H9 (cell line): Measurements from ENCODE around the gene CYP19A1. TPM values are rescaled to one million over a fixed set of nuclear protein-coding genes. Genes with fewer than 3 reads are reported as not detected.

Experiments
- DNase-seq: peaks from one replicate; pipeline ENCODE4 v3.0.0-alpha.2; 2017
- H2AFZ ChIP-seq: one replicate; pipeline ENCODE4 v1.6.1; 2013; ENCODE audit warnings: mild to moderate bottlenecking, low read length, control low read depth, moderate library complexity
- H2AK5ac ChIP-seq: 2 replicates; pipeline ENCODE4 v1.6.1; 2013; ENCODE audit warnings: low read length, control low read depth, mixed read lengths; ENCODE audit not compliant: insufficient read length
- H2BK120ac ChIP-seq: one replicate; pipeline ENCODE4 v1.6.1; 2013; ENCODE audit warnings: low read depth, mild to moderate bottlenecking, low read length, control low read depth, inconsistent platforms; ENCODE audit not compliant: poor library complexity, severe bottlenecking
- H2BK12ac ChIP-seq: 2 replicates; pipeline ENCODE4 v1.6.1; 2013; ENCODE audit warnings: low read length, control low read depth, mixed read lengths, low read depth; ENCODE audit not compliant: insufficient read length
- H2BK15ac ChIP-seq: 2 replicates; pipeline ENCODE4 v1.6.1; 2013; ENCODE audit warnings: low read depth, low read length, control low read depth
- H2BK20ac ChIP-seq: one replicate; pipeline ENCODE4 v1.6.1; 2013; ENCODE audit warnings: low read depth, mild to moderate bottlenecking, low read length, control low read depth, inconsistent platforms; ENCODE audit not compliant: poor library complexity, severe bottlenecking
- H2BK5ac ChIP-seq: 2 replicates; pipeline ENCODE4 v1.6.1; 2013; ENCODE audit warnings: low read length, control low read depth, mixed read lengths; ENCODE audit not compliant: insufficient read length
- H3K14ac ChIP-seq: 2 replicates; pipeline ENCODE4 v1.6.1; 2013; ENCODE audit warnings: low read length, control low read depth; ENCODE audit not compliant: insufficient read depth
- H3K18ac ChIP-seq: 2 replicates; pipeline ENCODE4 v1.6.1; 2013; ENCODE audit warnings: low read depth, mild to moderate bottlenecking, mixed read lengths, low read length, control low read depth; ENCODE audit not compliant: insufficient read length
- H3K23ac ChIP-seq: 2 replicates; pipeline ENCODE4 v1.6.1; 2013; ENCODE audit warnings: low read length, control low read depth, mixed read lengths, low read depth; ENCODE audit not compliant: insufficient read length
- H3K23me2 ChIP-seq: 2 replicates; pipeline ENCODE4 v1.6.1; 2013; ENCODE audit warnings: low read depth, mild to moderate bottlenecking, mixed read lengths, low read length, control low read depth; ENCODE audit not compliant: insufficient read length, poor library complexity, severe bottlenecking
- H3K27ac ChIP-seq: 2 replicates; pipeline ENCODE4 v1.5.1; 2013; ENCODE audit warnings: low read length, control low read depth, mixed read lengths, low read depth; ENCODE audit not compliant: insufficient read length
- H3K27me3 ChIP-seq: 2 replicates; pipeline ENCODE4 v1.6.1; 2013; ENCODE audit warnings: low read length, control low read depth, inconsistent platforms; ENCODE audit not compliant: insufficient read depth
- H3K4ac ChIP-seq: 2 replicates; pipeline ENCODE4 v1.6.1; 2013; ENCODE audit warnings: low read depth, mild to moderate bottlenecking, control low read depth, inconsistent platforms, low read length, moderate library complexity
- H3K4me1 ChIP-seq: 2 replicates; pipeline ENCODE4 v1.6.1; 2013; ENCODE audit warnings: low read length, control low read depth, inconsistent platforms; ENCODE audit not compliant: insufficient read depth
- H3K4me2 ChIP-seq: 2 replicates; pipeline ENCODE4 v1.6.1; 2013; ENCODE audit warnings: low read length, control low read depth, mixed read lengths; ENCODE audit not compliant: insufficient read length, insufficient read depth
- H3K56ac ChIP-seq: 2 replicates; pipeline ENCODE4 v1.6.1; 2013; ENCODE audit warnings: low read depth, mild to moderate bottlenecking, mixed read lengths, low read length, control low read depth; ENCODE audit not compliant: insufficient read length
- H3K79me1 ChIP-seq: 2 replicates; pipeline ENCODE4 v1.6.1; 2013; ENCODE audit warnings: low read depth, mild to moderate bottlenecking, moderate library complexity, low read length, control low read depth, inconsistent platforms; ENCODE audit not compliant: insufficient read depth, poor library complexity, severe bottlenecking
- H3K79me2 ChIP-seq: 2 replicates; pipeline ENCODE4 v1.6.1; 2013; ENCODE audit warnings: low read length, control low read depth, inconsistent platforms; ENCODE audit not compliant: insufficient read depth
- H3K9ac ChIP-seq: 2 replicates; pipeline ENCODE4 v1.6.1; 2013; ENCODE audit warnings: low read length, control low read depth, mixed read lengths; ENCODE audit not compliant: insufficient read length; ENCODE audit errors: extremely low read depth
- H3K9me3 ChIP-seq: one replicate; pipeline ENCODE4 v1.6.1; 2013; ENCODE audit warnings: low read depth, low read length, inconsistent platforms; ENCODE audit not compliant: control insufficient read depth
- H3T11ph ChIP-seq: one replicate; pipeline ENCODE4 v1.6.1; 2013; ENCODE audit warnings: mild to moderate bottlenecking, low read length, control low read depth, inconsistent platforms
- H4K20me1 ChIP-seq: one replicate; pipeline ENCODE4 v1.6.1; 2013; ENCODE audit not compliant: control insufficient read depth, insufficient read length, insufficient read depth
- H4K5ac ChIP-seq: 2 replicates; pipeline ENCODE4 v1.6.1; 2013; ENCODE audit warnings: low read depth, mild to moderate bottlenecking, mixed read lengths, low read length, control low read depth; ENCODE audit not compliant: insufficient read length
- H4K8ac ChIP-seq: replicated peaks from 2 replicates; pipeline ENCODE4 v1.6.1; 2013; ENCODE audit warnings: low read length, control low read depth, mixed read lengths, low read depth; ENCODE audit not compliant: insufficient read length
- H4K91ac ChIP-seq: 2 replicates; pipeline ENCODE4 v1.6.1; 2013; ENCODE audit warnings: low read depth, mild to moderate bottlenecking, moderate library complexity, mixed read lengths, low read length, control low read depth; ENCODE audit not compliant: insufficient read length
- H3K27ac Mint-ChIP-seq, 3 experiments: 2 replicates in 2 of 3; 3 replicates in 1 of 3; pipeline ENCODE4 v1.8.0; 2020 to 2021; ENCODE audit warnings: mixed read lengths in 3 of 3, mild to moderate bottlenecking in 1 of 3, moderate library complexity in 1 of 3
- H3K27me3 Mint-ChIP-seq: 2 replicates; pipeline ENCODE4 v1.8.0; 2021; ENCODE audit warnings: low read depth, mild to moderate bottlenecking, moderate library complexity, mixed read lengths
- H3K36me3 Mint-ChIP-seq, 3 experiments: 2 replicates in 2 of 3; 3 replicates in 1 of 3; pipeline ENCODE4 v1.8.0; 2020 to 2021; ENCODE audit warnings: low read depth in 3 of 3, mixed read lengths in 3 of 3; ENCODE audit not compliant: insufficient read depth in 1 of 3
- H3K4me1 Mint-ChIP-seq, 2 experiments: 2 replicates each; pipeline ENCODE4 v1.8.0; 2020; ENCODE audit warnings: mixed read lengths in 2 of 2
- H3K4me3 Mint-ChIP-seq, 2 experiments: 2 replicates in 1 of 2; 3 replicates in 1 of 2; pipeline ENCODE4 v1.8.0; 2020 to 2021; ENCODE audit warnings: mild to moderate bottlenecking in 2 of 2, mixed read lengths in 2 of 2, moderate library complexity in 1 of 2
- H3K9me3 Mint-ChIP-seq, 2 experiments: 2 replicates in 1 of 2; 3 replicates in 1 of 2; pipeline ENCODE4 v1.8.0; 2020; ENCODE audit warnings: mild to moderate bottlenecking in 2 of 2, mixed read lengths in 2 of 2, moderate library complexity in 1 of 2
- CTCF ChIP-seq: fragments of 200-600 bp; sonication (generic); conservative IDR thresholded peaks from 3 replicates; pipeline ENCODE4 v1.8.0; 2021; ENCODE audit warnings: antibody characterized with exemption, mild to moderate bottlenecking
- total RNA-seq: library from RNA; stranded (reverse); gene quantifications from 2 replicates; pipeline ENCODE4 v1.2.1, GENCODE V29; 2021

CYP19A1 gene
- total RNA-seq, 1 experiment from 2014 or later, result not detected

DNA sequence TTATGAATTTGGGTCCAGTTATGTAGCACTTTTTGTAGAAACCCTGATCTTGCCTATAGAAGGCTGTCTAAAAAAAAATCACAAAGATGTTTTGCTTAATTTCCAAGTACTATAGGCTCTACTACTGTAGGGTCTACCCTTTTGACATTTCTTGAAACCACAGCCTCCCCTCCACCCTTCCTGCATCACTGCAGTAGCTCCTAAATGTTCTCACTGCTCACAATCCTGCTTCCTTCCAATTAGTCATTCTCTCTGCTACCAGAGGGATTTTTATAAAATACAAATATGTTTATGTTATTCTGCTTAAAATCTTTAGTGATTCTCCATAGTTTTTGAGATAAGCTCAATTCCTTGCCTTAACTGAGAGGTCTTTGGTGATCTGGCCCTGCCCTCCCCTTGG lies 114.0 kb downstream of the CYP19A1 start:
- H2BK12ac ChIP-seq, result no peak overlapping the region
- H3K56ac ChIP-seq, result no peak overlapping the region
- H3K23ac ChIP-seq, result no peak overlapping the region
- no peaks in the 10 kb centered on the region for H3K9me3 ChIP-seq
- TF ChIP-seq CTCF, result no peak
- Mint-ChIP-seq H3K4me3 (no peak overlapping the region), H3K27ac (no peak overlapping the region), H3K36me3 (no peaks in the 10 kb centered on the region; a peak in 1 of 7 replicates), H3K27me3 (no peaks in the 10 kb centered on the region), H3K4me1 (peaks cover 6 to 10% of the 10 kb centered on the region in 2 experiments; a peak in 3 of 4 replicates), H3K9me3 (no peaks in the 10 kb centered on the region)
- no peak overlapping the region for H3T11ph ChIP-seq
- no peak overlapping the region for H3K14ac ChIP-seq
- no peak overlapping the region for H2AK5ac ChIP-seq
- H3K79me2 ChIP-seq, result no peaks in the 10 kb centered on the region
- no peaks in the 10 kb centered on the region for H3K23me2 ChIP-seq
- no peak overlapping the region for H2BK5ac ChIP-seq
- no peak overlapping the region for H3K4ac ChIP-seq
- no peak overlapping the region for H2BK120ac ChIP-seq
- no peak for DNase-seq
- H2BK20ac ChIP-seq, result no peak overlapping the region
- no peak overlapping the region for H3K4me2 ChIP-seq
- no peak overlapping the region for H3K18ac ChIP-seq
- H3K9ac ChIP-seq, result no peak overlapping the region
- H3K27ac ChIP-seq, result no peak overlapping the region
- peaks cover 8% of the 10 kb centered on the region; the same call in 1 of the 2 replicates for H3K4me1 ChIP-seq
- no peak overlapping the region for H2BK15ac ChIP-seq
- H4K91ac ChIP-seq, result no peak overlapping the region
- no peaks in the 10 kb centered on the region for H3K27me3 ChIP-seq
- H4K8ac ChIP-seq, result no peak overlapping the region
- H4K20me1 ChIP-seq, result no peaks in the 10 kb centered on the region
- no peak overlapping the region for H4K5ac ChIP-seq
- H3K79me1 ChIP-seq, result no peaks in the 10 kb centered on the region
- H2AFZ ChIP-seq, result no peak overlapping the region
